ENCODE results near the gene TMED8.
"Not testable (repeated sequence)": the region's sequence is repeated elsewhere in the genome, so short reads cannot be mapped to it uniquely, and the experiment has no call there.

TMED8 gene

GRCh38 chr14:77359626-77360025 is 17.3 kb downstream of the TMED8 start:
- DNase-seq, result no peak

GRCh38 chr14:77356899-77357298 is 20.0 kb downstream of the TMED8 start:
- no peak for DNase-seq

- DNase-seq, result no peak
Observed at GRCh38 chr14:77355811-77356210, 21.1 kb downstream of the TMED8 start.

- no peak for DNase-seq
Observed at GRCh38 chr14:77353469-77354141, 23.3 kb downstream of the TMED8 start.

- DNase-seq, result no peak
Observed at GRCh38 chr14:77347751-77348150, 29.1 kb downstream of the TMED8 start.

GRCh38 chr14:77346495-77346894 is 30.4 kb downstream of the TMED8 start:
- no peak for DNase-seq

- DNase-seq, result no peak
Observed at GRCh38 chr14:77344377-77344996, 32.4 kb downstream of the TMED8 start.

GRCh38 chr14:77343662-77344061 is 33.2 kb downstream of the TMED8 start:
- DNase-seq, result no peak

- no peak for DNase-seq
Observed at GRCh38 chr14:77342726-77343397, 34.0 kb downstream of the TMED8 start.

GRCh38 chr14:77340389-77340788 is 36.5 kb downstream of the TMED8 start:
- DNase-seq, result no peak

GRCh38 chr14:77339407-77339806 is 37.5 kb downstream of the TMED8 start:
- DNase-seq, result no peak

- no peak for DNase-seq
Observed at GRCh38 chr14:77338302-77338701, 38.6 kb downstream of the TMED8 start.

GRCh38 chr14:77337880-77338279 is 39.0 kb downstream of the TMED8 start:
- no peak for DNase-seq

GRCh38 chr14:77337255-77337654 is 39.6 kb downstream of the TMED8 start:
- DNase-seq, result not testable (repeated sequence)

- no peak for DNase-seq
Observed at GRCh38 chr14:77335576-77335975, 41.3 kb downstream of the TMED8 start.

GRCh38 chr14:77329872-77330271 is 47.0 kb downstream of the TMED8 start:
- DNase-seq, result no peak

GRCh38 chr14:77327111-77327510 is 49.8 kb downstream of the TMED8 start:
- DNase-seq, result no peak

- no peak for DNase-seq
Observed at GRCh38 chr14:77325746-77326094, 51.2 kb downstream of the TMED8 start.

- no peak for DNase-seq
Observed at GRCh38 chr14:77324816-77325745, 51.8 kb downstream of the TMED8 start.

- DNase-seq, result no peak
Observed at GRCh38 chr14:77324289-77324688, 52.6 kb downstream of the TMED8 start.

- DNase-seq, result no peak
Observed at GRCh38 chr14:77323571-77323970, 53.3 kb downstream of the TMED8 start.

- DNase-seq, result no peak
Observed at GRCh38 chr14:77322951-77323350, 53.9 kb downstream of the TMED8 start.

GRCh38 chr14:77322250-77322902 is 54.5 kb downstream of the TMED8 start:
- no peak for DNase-seq

Measured in stimulated activated CD4-positive, alpha-beta T cell treated with anti-CD3 and anti-CD28 coated beads, Interleukin-4, amount 100 ng/mL, for 24 hours (primary cell).